SK-N-MC (cell line): ENCODE measurements around the gene DPYSL4.

Source experiments
- EZH2 ChIP-seq: fragments of 200-600 bp; sonication (generic); IDR thresholded peaks from one replicate; pipeline ENCODE4 v1.6.1; 2017; ENCODE audit warnings: antibody characterized with exemption
- FOXP2 ChIP-seq: optimal IDR thresholded peaks from 2 replicates; pipeline ENCODE3; 2011; ENCODE audit warnings: mild to moderate bottlenecking, moderate library complexity; ENCODE audit not compliant: insufficient read depth; ENCODE audit errors: extremely low read length, control extremely low read depth
- POLR2AphosphoS5 ChIP-seq: IDR thresholded peaks from 2 replicates; pipeline ENCODE4 v1.6.1; 2012; ENCODE audit warnings: mild to moderate bottlenecking, low read depth, low read length, borderline replicate concordance

GRCh38 chr10:132233501-132234085 lies 46.8 kb downstream of the DPYSL4 start:
- TF ChIP-seq POLR2AphosphoS5 (no peak), EZH2 (no peak), FOXP2 (no peak)
